Activated CD4-positive, alpha-beta memory T cell treated with anti-CD3 and anti-CD28 coated beads for 36 hours (primary cell): ENCODE results near the gene P2RX1. TPM values are rescaled to one million over a fixed set of nuclear protein-coding genes. Genes with fewer than 3 reads are reported as not detected.
"Not testable (repeated sequence)": the region's sequence is repeated elsewhere in the genome, so short reads cannot be mapped to it uniquely, and the experiment has no call there.

Experiments
- CTCF ChIA-PET: fragments of 350-600 bp; sonication (Branson Sonifier 250); formaldehyde crosslinking; loops from one replicate; lab custom pipeline; 2021; ENCODE audit warnings: antibody characterized with exemption, inconsistent platforms; lab: Charles Lee
- POLR2A ChIA-PET: fragments of 350-600 bp; sonication (Branson Sonifier 250); formaldehyde crosslinking; loops from one replicate; lab custom pipeline; 2021; ENCODE audit warnings: antibody characterized with exemption; lab: Charles Lee
- DNase-seq: peaks from one replicate; pipeline ENCODE4 v3.0.0-alpha.2; 2020
- H3K27ac Mint-ChIP-seq: one replicate; pipeline ENCODE4 v1.8.0; 2021; ENCODE audit warnings: mixed read lengths
- H3K27me3 Mint-ChIP-seq: one replicate; pipeline ENCODE4 v1.8.0; 2021; ENCODE audit warnings: mixed read lengths
- H3K36me3 Mint-ChIP-seq: one replicate; pipeline ENCODE4 v1.8.0; 2021; ENCODE audit warnings: mixed read lengths
- H3K4me1 Mint-ChIP-seq: one replicate; pipeline ENCODE4 v1.8.0; 2021; ENCODE audit warnings: low read depth, mixed read lengths
- H3K4me3 Mint-ChIP-seq: one replicate; pipeline ENCODE4 v1.8.0; 2021; ENCODE audit warnings: mild to moderate bottlenecking, mixed read lengths
- H3K9me3 Mint-ChIP-seq: one replicate; pipeline ENCODE4 v1.8.0; 2021; ENCODE audit warnings: mixed read lengths
- intact Hi-C: fragments of 100-400 bp; cut with micrococcal nuclease; formaldehyde crosslinking; loops from one replicate; pipeline ENCODE4 v1.15.1; 2023
- total RNA-seq, 2 experiments: library from RNA; stranded (reverse); gene quantifications; one replicate each; pipeline ENCODE4 v1.2.3, GENCODE V29; 2021

P2RX1 gene
- total RNA-seq, 2 experiments from 2014 or later: 0.43 to 0.44 TPM

GRCh38 chr17:3859940-3860339, 56.3 kb downstream of the P2RX1 start:
- H3K27ac Mint-ChIP-seq: no peak overlapping the region
- ChIA-PET POLR2A (interaction anchor here (0.5 to 0.6 kb wide), 2 partner anchors 171 to 1640 kb away, joined by 3 to 4 read pairs; no protein-coding TSS in a partner anchor), CTCF (interaction anchor here (3.6 kb wide), 1 partner anchor 14 kb away, joined by 9 read pairs; the partner anchor contains the start of gene NCBP3)
- intact Hi-C loops: loop anchor here (5.0 kb wide), 1 partner anchor 52 kb away; no protein-coding TSS in a partner anchor
- no peaks in the 10 kb centered on the region for H3K9me3 Mint-ChIP-seq
- no peaks in the 10 kb centered on the region for H3K4me1 Mint-ChIP-seq
- H3K27me3 Mint-ChIP-seq: no peaks in the 10 kb centered on the region
- H3K36me3 Mint-ChIP-seq: peaks cover 5% of the 10 kb centered on the region
- no peak for DNase-seq
- H3K4me3 Mint-ChIP-seq: no peak overlapping the region

DNA sequence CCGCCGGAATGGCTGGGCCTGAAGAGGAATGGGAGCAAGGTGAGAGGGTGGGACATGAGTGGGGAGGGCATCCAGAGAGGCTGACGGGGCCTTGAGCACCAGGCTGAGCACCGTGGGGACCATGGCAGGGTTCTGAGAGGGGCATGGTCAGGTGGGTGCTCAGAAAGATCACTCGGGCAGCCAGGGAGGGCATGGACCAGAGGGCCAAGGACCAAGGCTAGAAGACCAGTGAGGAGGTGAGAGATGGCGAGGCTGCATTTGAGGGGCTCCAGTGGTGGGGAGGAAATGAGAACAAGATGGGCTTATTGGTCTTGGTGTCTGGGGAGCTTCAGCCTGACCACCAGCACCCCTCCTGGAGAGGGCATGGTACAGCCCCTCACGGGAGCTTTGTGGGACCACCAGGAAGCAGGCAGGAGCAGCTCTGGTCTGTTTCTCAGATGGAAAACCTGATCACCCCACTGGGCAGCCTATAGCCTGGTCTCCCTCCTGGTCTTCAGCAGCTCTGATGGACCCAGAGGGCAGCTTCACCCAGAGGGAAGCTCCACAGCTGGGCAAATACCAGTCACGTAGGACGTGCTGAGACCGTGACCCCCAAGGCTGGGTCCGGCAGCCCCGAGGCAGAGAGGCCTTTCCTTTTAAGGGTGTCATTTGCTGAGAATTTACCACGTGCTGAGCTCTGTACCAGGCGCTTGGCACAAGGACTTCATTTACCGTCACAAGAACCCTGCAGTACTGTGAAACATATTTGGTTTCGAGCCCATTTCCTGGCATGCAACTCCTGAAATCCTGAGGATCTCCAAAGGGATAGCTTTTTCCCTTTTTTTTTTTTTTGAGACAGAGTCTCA, 58.8 kb downstream of the P2RX1 start:
- no peak for DNase-seq
- intact Hi-C loops: no loop called here
- ChIA-PET CTCF (interaction anchor here (0.7 to 3.6 kb wide), 7 partner anchors 11 to 120 kb away, joined by 3 to 9 read pairs (median 4); partner anchors contain the start of gene NCBP3), POLR2A (no interaction called here)
- Mint-ChIP-seq H3K4me3 (no peak overlapping the region), H3K4me1 (no peaks in the 10 kb centered on the region), H3K27me3 (peaks cover 2% of the 10 kb centered on the region), H3K9me3 (no peaks in the 10 kb centered on the region), H3K36me3 (peaks cover 5% of the 10 kb centered on the region), H3K27ac (no peak overlapping the region)

- H3K4me1 Mint-ChIP-seq, intact Hi-C loops, H3K36me3 Mint-ChIP-seq, H3K27me3 Mint-ChIP-seq, POLR2A ChIA-PET, H3K4me3 Mint-ChIP-seq, H3K27ac Mint-ChIP-seq, DNase-seq, H3K9me3 Mint-ChIP-seq, CTCF ChIA-PET: not testable (repeated sequence)
Observed at GRCh38 chr17:3854204-3854603, 62.1 kb downstream of the P2RX1 start.

DNA sequence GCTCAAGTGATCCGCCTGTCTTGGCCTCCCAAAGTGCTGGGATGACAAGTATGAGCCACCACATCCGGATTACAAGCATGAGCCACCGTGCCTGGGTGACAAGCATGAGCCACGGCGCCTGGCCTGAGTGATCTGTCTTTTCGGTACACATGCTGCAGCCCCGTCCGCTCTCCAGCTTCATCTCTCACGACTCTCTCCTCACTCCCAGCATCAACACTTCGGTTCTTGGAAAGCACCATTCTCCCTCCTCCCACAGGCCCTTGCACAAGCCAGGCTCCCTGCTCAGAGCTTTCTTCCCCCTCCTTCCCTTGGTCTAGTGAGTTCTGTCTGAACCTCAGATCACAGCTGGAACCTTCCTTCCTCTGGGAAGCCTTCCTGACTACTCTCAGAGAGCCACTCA, 63.7 kb downstream of the P2RX1 start:
- no peak overlapping the region for H3K4me3 Mint-ChIP-seq
- peaks cover 5% of the 10 kb centered on the region for H3K27me3 Mint-ChIP-seq
- ChIA-PET POLR2A (no interaction called here), CTCF (no interaction called here)
- no peaks in the 10 kb centered on the region for H3K9me3 Mint-ChIP-seq
- intact Hi-C loops: no loop called here
- no peaks in the 10 kb centered on the region for H3K36me3 Mint-ChIP-seq
- H3K4me1 Mint-ChIP-seq: no peaks in the 10 kb centered on the region
- no peak overlapping the region for H3K27ac Mint-ChIP-seq
- DNase-seq: no peak

GRCh38 chr17:3851461-3852100, 64.7 kb downstream of the P2RX1 start:
- Mint-ChIP-seq H3K27me3 (peaks cover 5% of the 10 kb centered on the region), H3K36me3 (no peaks in the 10 kb centered on the region), H3K9me3 (no peaks in the 10 kb centered on the region), H3K4me3 (no peak overlapping the region), H3K27ac (no peak overlapping the region), H3K4me1 (no peaks in the 10 kb centered on the region)
- no peak for DNase-seq
- ChIA-PET CTCF (no interaction called here), POLR2A (no interaction called here)
- intact Hi-C loops: no loop called here

DNA sequence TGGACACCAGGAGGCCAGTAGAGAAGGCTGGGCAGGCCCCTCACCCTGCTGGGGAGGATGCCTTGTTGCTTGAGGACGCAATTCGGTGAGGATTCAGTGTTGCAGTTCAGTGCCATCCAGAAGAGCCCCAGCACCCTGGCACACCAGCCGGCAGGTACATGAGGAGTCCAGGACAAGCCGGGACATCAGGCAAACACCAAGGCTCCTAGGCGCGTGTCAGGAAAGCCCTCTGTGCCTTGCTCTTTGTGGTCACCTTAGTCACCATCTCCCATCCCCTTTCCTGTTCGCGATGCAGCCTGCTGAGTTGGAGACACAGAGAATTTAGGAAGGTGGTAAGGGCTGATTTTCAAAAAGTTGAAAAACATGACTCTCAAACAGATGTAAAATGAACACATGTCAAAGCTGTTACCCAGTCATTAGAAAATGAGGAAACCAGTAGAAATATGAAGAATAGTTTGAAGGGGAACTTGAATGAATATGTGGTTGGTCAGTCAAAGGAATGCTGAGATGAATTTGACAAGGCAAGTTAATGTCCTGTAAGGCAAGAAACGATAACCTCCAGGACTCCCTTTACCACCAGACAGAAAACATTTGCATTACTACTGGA, 67.9 kb downstream of the P2RX1 start:
- H3K9me3 Mint-ChIP-seq: no peaks in the 10 kb centered on the region
- CTCF ChIA-PET: no interaction called here
- peaks cover 5% of the 10 kb centered on the region for H3K27me3 Mint-ChIP-seq
- no peak overlapping the region for H3K4me3 Mint-ChIP-seq
- no peak for DNase-seq
- peaks cover 6% of the 10 kb centered on the region for H3K36me3 Mint-ChIP-seq
- no peak overlapping the region for H3K27ac Mint-ChIP-seq
- peaks cover 19% of the 10 kb centered on the region for H3K4me1 Mint-ChIP-seq
- POLR2A ChIA-PET: no interaction called here
- intact Hi-C loops: loop anchor here (5.0 kb wide), 2 partner anchors 64 to 111 kb away; no protein-coding TSS in a partner anchor

- no peak for DNase-seq
- H3K9me3 Mint-ChIP-seq: no peaks in the 10 kb centered on the region
- peaks cover 10% of the 10 kb centered on the region for H3K36me3 Mint-ChIP-seq
- peaks cover 3% of the 10 kb centered on the region for H3K27me3 Mint-ChIP-seq
- H3K27ac Mint-ChIP-seq: no peak overlapping the region
- intact Hi-C loops: loop anchor here (5.0 kb wide), 2 partner anchors 65 to 110 kb away; no protein-coding TSS in a partner anchor
- ChIA-PET CTCF (interaction anchor here (0.6 to 6.0 kb wide), 7 partner anchors 16 to 401 kb away, joined by 3 to 125 read pairs (median 11); partner anchors contain the start of gene HASPIN), POLR2A (interaction anchor here (2.7 kb wide), 1 partner anchor 109 kb away, joined by 18 read pairs; no protein-coding TSS in a partner anchor)
- H3K4me3 Mint-ChIP-seq: no peak overlapping the region
- H3K4me1 Mint-ChIP-seq: peaks cover 20% of the 10 kb centered on the region
Observed at GRCh38 chr17:3847165-3847670, 69.0 kb downstream of the P2RX1 start.

Other genes with a start within 250 kb of the P2RX1 start
- 10 to 100 TPM; 23.7 to 24.5 TPM for gene TAX1BP3, start 247.9 kb downstream of the P2RX1 start, total RNA-seq
- gene EMC6, start 247.7 kb downstream of the P2RX1 start, total RNA-seq: 10 to 100 TPM; 49.3 to 55.4 TPM
- gene P2RX5, start 220.3 kb downstream of the P2RX1 start, total RNA-seq: 10 to 100 TPM; 37.6 to 43.2 TPM
- 10 to 100 TPM; 22.0 to 22.7 TPM for gene HASPIN, start 192.6 kb downstream of the P2RX1 start, total RNA-seq
- 10 to 100 TPM; 32.8 to 34.4 TPM for gene ITGAE, start 115.3 kb downstream of the P2RX1 start, total RNA-seq
- gene NCBP3, start 70.2 kb downstream of the P2RX1 start, total RNA-seq: 10 to 100 TPM; 38.8 to 42.4 TPM
- 1 to 10 TPM; 3.3 to 3.9 TPM for gene CAMKK1, start 23.4 kb downstream of the P2RX1 start, total RNA-seq
- gene ATP2A3, start 48.0 kb upstream of the P2RX1 start, total RNA-seq: 100 to 1,000 TPM; 107 to 108 TPM
- gene ZZEF1, start 226.6 kb upstream of the P2RX1 start, total RNA-seq: 10 to 100 TPM; 31.5 to 33.4 TPM
- gene CYB5D2, start 226.7 kb upstream of the P2RX1 start, total RNA-seq: 1 to 10 TPM; 6.5 to 7.1 TPM